Liver (tissue), 9 donors: ENCODE results near the gene LRIG1. TPM values are rescaled to one million over a fixed set of nuclear protein-coding genes. Genes with fewer than 3 reads are reported as not detected.
A peak's percentile ranks its signal among the peaks of the same experiment; 100 is the strongest.

Experiments used
- DNase-seq: peaks from one replicate; pipeline ENCODE4 v3.0.0-alpha.2; 2017; ENCODE audit warnings: low spot score
- H3K27ac ChIP-seq, 2 donors: one replicate each; pipeline ENCODE4 v1.7.0; 2013; ENCODE audit warnings: inconsistent platforms in 2 of 2, low read length in 2 of 2, control low read depth in 1 of 2, low read depth in 1 of 2, mild to moderate bottlenecking in 1 of 2
- H3K27me3 ChIP-seq, 4 donors: one replicate each; pipeline versions ENCODE4 v1.6.1 to v1.7.0; 2013; ENCODE audit warnings: low read length in 3 of 4, inconsistent platforms in 1 of 4, mild to moderate bottlenecking in 1 of 4, moderate library complexity in 1 of 4; ENCODE audit not compliant: control insufficient read depth in 4 of 4, insufficient read depth in 4 of 4
- H3K36me3 ChIP-seq, 4 donors: one replicate each; pipeline versions ENCODE4 v1.6.1 to v1.7.0; 2013; ENCODE audit warnings: low read length in 3 of 4, mild to moderate bottlenecking in 3 of 4, low read depth in 1 of 4, moderate library complexity in 1 of 4; ENCODE audit not compliant: control insufficient read depth in 4 of 4, insufficient read depth in 3 of 4
- H3K4me1 ChIP-seq, 4 donors: one replicate each; pipeline versions ENCODE4 v1.6.1 to v1.7.0; 2013; ENCODE audit warnings: low read length in 3 of 4, mild to moderate bottlenecking in 3 of 4, moderate library complexity in 1 of 4; ENCODE audit not compliant: control insufficient read depth in 4 of 4, insufficient read depth in 4 of 4
- H3K4me3 ChIP-seq, 3 donors: one replicate each; pipeline versions ENCODE4 v1.6.1 to v1.7.0; 2013; ENCODE audit warnings: low read length in 3 of 3, control low read depth in 1 of 3, low read depth in 1 of 3, mild to moderate bottlenecking in 1 of 3
- H3K9ac ChIP-seq, 2 donors: one replicate each; pipeline ENCODE4 v1.7.0; 2013; ENCODE audit warnings: low read length in 2 of 2, mild to moderate bottlenecking in 2 of 2, moderate library complexity in 2 of 2, control low read depth in 1 of 2, low read depth in 1 of 2
- H3K9me3 ChIP-seq, 4 donors: one replicate each; pipeline versions ENCODE4 v1.6.1 to v1.7.0; 2013; ENCODE audit warnings: low read length in 3 of 4; ENCODE audit not compliant: control insufficient read depth in 4 of 4
- ATF3 ChIP-seq: IDR thresholded peaks from 2 replicates; pipeline ENCODE4 v1.6.1; 2016; ENCODE audit warnings: antibody characterized with exemption
- EGR1 ChIP-seq, 2 donors: IDR thresholded peaks; 2 replicates each; pipeline ENCODE4 v1.6.1; 2016 to 2018; ENCODE audit warnings: antibody characterized with exemption in 2 of 2, low read depth in 2 of 2
- FOXA1 ChIP-seq: IDR thresholded peaks from 2 replicates; pipeline ENCODE4 v1.6.1; 2016; ENCODE audit warnings: antibody characterized with exemption
- FOXA2 ChIP-seq: IDR thresholded peaks from 2 replicates; pipeline ENCODE4 v1.6.1; 2016; ENCODE audit warnings: antibody characterized with exemption
- HNF4A ChIP-seq, 2 donors: conservative IDR thresholded peaks; 2 replicates each; pipeline ENCODE4 v1.6.1; 2016; ENCODE audit warnings: antibody characterized with exemption in 2 of 2, mild to moderate bottlenecking in 2 of 2
- HNF4G ChIP-seq: IDR thresholded peaks from 2 replicates; pipeline ENCODE4 v1.6.1; 2016; ENCODE audit warnings: antibody characterized with exemption
- JUND ChIP-seq, 2 donors: IDR thresholded peaks; 2 replicates each; pipeline ENCODE4 v1.6.1; 2016; ENCODE audit warnings: antibody characterized with exemption in 2 of 2
- NR2F2 ChIP-seq: IDR thresholded peaks from 2 replicates; pipeline ENCODE4 v1.6.1; 2016; ENCODE audit warnings: antibody characterized with exemption
- RAD21 ChIP-seq, 2 donors: IDR thresholded peaks; 2 replicates each; pipeline ENCODE4 v1.6.1; 2016; ENCODE audit warnings: antibody characterized with exemption in 2 of 2, mild to moderate bottlenecking in 2 of 2
- RXRA ChIP-seq, 2 donors: IDR thresholded peaks; 2 replicates each; pipeline ENCODE4 v1.6.1; 2017 to 2018; ENCODE audit warnings: antibody characterized with exemption in 2 of 2, mild to moderate bottlenecking in 1 of 2
- YY1 ChIP-seq: IDR thresholded peaks from 2 replicates; pipeline ENCODE4 v1.6.1; 2016; ENCODE audit warnings: antibody characterized with exemption, mild to moderate bottlenecking
- WGBS: extraction: QIAGEN DNeasy Blood & Tissue Kit; methylation state at CpG from one replicate; pipeline ENCODE4 v1.1.7; 2013; 5-methylcytosine and 5-hydroxymethylcytosine counted together
- polyA plus RNA-seq, 2 donors: library from polyadenylated mRNA; stranded (reverse) in 1 of 2; unstranded in 1 of 2; fragments of 200-250 nt in 1 of 2; fragments of >200 nt in 1 of 2; fragmentation: Nextera tagmentation in 1 of 2; extraction: Ambion mirVana in 1 of 2; gene quantifications; one replicate each; pipeline versions ENCODE4 v1.2.1 to v1.2.3, GENCODE V29; 2013 to 2015
- total RNA-seq, 2 donors: library from RNA; depleted of rRNA; stranded (reverse); fragments of >200 nt; gene quantifications; one replicate each; pipeline ENCODE4 v1.2.3, GENCODE V29; 2014
- TF ChIP-seq, protein P1 (sequence below): fragments of 150-350 bp; IDR thresholded peaks from 2 replicates; pipeline ENCODE4 v1.5.1; 2017; ENCODE audit warnings: improper control_type of control experiment, low read depth, low read length; ENCODE audit not compliant: missing input control
- TF ChIP-seq, protein P2 (sequence below): IDR thresholded peaks from 2 replicates; pipeline ENCODE4 v1.6.1; 2016; ENCODE audit warnings: antibody characterized with exemption
- TF ChIP-seq, protein P3 (sequence below): IDR thresholded peaks from 2 replicates; pipeline ENCODE4 v1.6.1; 2016; ENCODE audit warnings: antibody characterized with exemption, mild to moderate bottlenecking
- donor health status: healthy.
- donor health status: healthy.
- donor health status: healthy.
- donor health status: healthy.
- donor health status: healthy.

The LRIG1 gene
- total and polyA plus RNA-seq, 4 donors: 9.4 to 48.9 (median 12.9) TPM

DNA sequence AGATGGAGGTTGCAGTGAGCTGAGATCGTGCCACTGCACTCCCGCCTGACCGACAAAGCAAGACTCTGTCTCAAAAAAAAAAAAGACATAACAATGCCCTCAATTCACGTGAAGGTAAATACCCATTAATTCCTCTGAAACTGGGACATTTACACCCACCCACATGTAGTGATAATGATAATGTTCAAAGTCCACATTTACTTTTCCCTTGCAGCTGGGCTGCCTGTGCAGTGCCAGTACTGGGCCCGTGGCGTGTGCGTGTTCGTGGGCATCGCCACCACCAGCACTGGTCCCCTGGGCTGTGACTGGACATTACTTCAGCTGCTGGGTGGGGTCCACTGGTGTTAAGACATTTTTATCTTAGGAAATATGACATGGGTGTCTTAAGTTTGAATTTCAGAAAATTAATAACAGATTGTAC, 156.4 kb downstream of the LRIG1 start (continued):
- TF ChIP-seq EGR1 (IDR thresholded peaks at IDR 0.05; ENCODE audit: low read depth in 2 of 2): peak in 1 of 2 donors; percentile 35
- TF ChIP-seq ATF3: no peak
- no peak for TF ChIP-seq NR2F2

DNA sequence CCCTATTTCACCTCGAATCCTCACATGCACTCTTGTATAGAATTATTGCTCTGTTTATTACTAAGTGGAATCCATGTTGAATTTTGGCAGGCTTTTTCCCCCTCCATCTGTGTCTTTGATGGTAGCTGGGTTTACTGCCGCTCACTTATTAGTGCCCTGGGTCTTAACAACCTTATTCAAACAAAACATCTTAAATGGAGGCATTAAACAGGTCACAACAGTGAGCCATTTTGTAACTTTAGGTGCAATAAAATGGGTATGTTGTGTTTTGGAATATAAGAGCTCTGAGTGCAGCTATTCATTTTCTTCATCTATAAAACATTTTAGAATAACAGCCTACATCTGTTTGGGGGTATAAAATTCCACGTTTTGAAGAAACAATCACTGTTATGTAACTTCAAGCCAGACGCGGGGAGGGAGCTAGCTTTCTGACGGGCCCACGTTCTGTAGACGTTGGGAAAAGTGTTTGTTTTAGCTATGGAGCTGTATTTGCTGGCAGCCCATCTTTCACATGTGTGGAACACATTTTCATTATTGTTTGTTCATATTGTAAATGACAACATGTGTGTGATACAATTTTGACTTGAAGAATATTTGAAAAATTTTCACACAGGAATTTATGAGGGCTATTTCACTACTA, 158.0 kb downstream of the LRIG1 start:
- DNase-seq: no peak
- no peak for TF ChIP-seq EGR1 (IDR thresholded peaks at IDR 0.05; ENCODE audit: low read depth in 2 of 2)
- no peak for TF ChIP-seq RAD21 (IDR thresholded peaks at IDR 0.05)
- no peak for TF ChIP-seq RXRA (IDR thresholded peaks at IDR 0.05)
- TF ChIP-seq, protein P1, sequence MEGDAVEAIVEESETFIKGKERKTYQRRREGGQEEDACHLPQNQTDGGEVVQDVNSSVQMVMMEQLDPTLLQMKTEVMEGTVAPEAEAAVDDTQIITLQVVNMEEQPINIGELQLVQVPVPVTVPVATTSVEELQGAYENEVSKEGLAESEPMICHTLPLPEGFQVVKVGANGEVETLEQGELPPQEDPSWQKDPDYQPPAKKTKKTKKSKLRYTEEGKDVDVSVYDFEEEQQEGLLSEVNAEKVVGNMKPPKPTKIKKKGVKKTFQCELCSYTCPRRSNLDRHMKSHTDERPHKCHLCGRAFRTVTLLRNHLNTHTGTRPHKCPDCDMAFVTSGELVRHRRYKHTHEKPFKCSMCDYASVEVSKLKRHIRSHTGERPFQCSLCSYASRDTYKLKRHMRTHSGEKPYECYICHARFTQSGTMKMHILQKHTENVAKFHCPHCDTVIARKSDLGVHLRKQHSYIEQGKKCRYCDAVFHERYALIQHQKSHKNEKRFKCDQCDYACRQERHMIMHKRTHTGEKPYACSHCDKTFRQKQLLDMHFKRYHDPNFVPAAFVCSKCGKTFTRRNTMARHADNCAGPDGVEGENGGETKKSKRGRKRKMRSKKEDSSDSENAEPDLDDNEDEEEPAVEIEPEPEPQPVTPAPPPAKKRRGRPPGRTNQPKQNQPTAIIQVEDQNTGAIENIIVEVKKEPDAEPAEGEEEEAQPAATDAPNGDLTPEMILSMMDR: no peak
- no peak for TF ChIP-seq FOXA2

GRCh38 chr3:66338927-66339326, 161.9 kb downstream of the LRIG1 start:
- Histone ChIP-seq H3K9me3 (no peaks in the 10 kb centered on the region), H3K27ac (no peak overlapping the region), H3K36me3 (no peaks in the 10 kb centered on the region), H3K9ac (no peak overlapping the region), H3K27me3 (no peaks in the 10 kb centered on the region), H3K4me1 (no peaks in the 10 kb centered on the region), H3K4me3 (no peak overlapping the region)
- DNase-seq: no peak
- TF ChIP-seq YY1: no peak
- no peak for TF ChIP-seq HNF4A (conservative IDR thresholded peaks at IDR 0.05)
- no peak for TF ChIP-seq RAD21 (IDR thresholded peaks at IDR 0.05)
- no peak for TF ChIP-seq HNF4G
- no peak for TF ChIP-seq FOXA2
- no peak for TF ChIP-seq JUND (IDR thresholded peaks at IDR 0.05)
- TF ChIP-seq, protein P1: no peak
- TF ChIP-seq NR2F2: no peak
- TF ChIP-seq, protein P2, sequence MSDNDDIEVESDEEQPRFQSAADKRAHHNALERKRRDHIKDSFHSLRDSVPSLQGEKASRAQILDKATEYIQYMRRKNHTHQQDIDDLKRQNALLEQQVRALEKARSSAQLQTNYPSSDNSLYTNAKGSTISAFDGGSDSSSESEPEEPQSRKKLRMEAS: no peak
- TF ChIP-seq, protein P3, sequence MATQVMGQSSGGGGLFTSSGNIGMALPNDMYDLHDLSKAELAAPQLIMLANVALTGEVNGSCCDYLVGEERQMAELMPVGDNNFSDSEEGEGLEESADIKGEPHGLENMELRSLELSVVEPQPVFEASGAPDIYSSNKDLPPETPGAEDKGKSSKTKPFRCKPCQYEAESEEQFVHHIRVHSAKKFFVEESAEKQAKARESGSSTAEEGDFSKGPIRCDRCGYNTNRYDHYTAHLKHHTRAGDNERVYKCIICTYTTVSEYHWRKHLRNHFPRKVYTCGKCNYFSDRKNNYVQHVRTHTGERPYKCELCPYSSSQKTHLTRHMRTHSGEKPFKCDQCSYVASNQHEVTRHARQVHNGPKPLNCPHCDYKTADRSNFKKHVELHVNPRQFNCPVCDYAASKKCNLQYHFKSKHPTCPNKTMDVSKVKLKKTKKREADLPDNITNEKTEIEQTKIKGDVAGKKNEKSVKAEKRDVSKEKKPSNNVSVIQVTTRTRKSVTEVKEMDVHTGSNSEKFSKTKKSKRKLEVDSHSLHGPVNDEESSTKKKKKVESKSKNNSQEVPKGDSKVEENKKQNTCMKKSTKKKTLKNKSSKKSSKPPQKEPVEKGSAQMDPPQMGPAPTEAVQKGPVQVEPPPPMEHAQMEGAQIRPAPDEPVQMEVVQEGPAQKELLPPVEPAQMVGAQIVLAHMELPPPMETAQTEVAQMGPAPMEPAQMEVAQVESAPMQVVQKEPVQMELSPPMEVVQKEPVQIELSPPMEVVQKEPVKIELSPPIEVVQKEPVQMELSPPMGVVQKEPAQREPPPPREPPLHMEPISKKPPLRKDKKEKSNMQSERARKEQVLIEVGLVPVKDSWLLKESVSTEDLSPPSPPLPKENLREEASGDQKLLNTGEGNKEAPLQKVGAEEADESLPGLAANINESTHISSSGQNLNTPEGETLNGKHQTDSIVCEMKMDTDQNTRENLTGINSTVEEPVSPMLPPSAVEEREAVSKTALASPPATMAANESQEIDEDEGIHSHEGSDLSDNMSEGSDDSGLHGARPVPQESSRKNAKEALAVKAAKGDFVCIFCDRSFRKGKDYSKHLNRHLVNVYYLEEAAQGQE: no peak
- no peak for TF ChIP-seq FOXA1
- TF ChIP-seq ATF3: no peak
- TF ChIP-seq EGR1 (IDR thresholded peaks at IDR 0.05; ENCODE audit: low read depth in 2 of 2): no peak
- 81% methylated on average over 3 of the region's 3 CpGs for WGBS

More for the DNA sequence above, 158.0 kb downstream of the LRIG1 start:
- Histone ChIP-seq H3K9ac (no peak overlapping the region), H3K36me3 (peaks cover 0 to 4% (median 0%) of the 10 kb centered on the region in 4 donors), H3K4me1 (peaks cover 0 to 7% (median 1%) of the 10 kb centered on the region in 4 donors), H3K27me3 (no peaks in the 10 kb centered on the region), H3K27ac (no peak overlapping the region), H3K4me3 (no peak overlapping the region), H3K9me3 (no peaks in the 10 kb centered on the region)
- 89% methylated on average over 8 of the region's 8 CpGs for WGBS
